Measurements from ENCODE around the gene CEP192. TPM values are rescaled to one million over a fixed set of nuclear protein-coding genes. Genes with fewer than 3 reads are reported as not detected.
"Not testable (repeated sequence)": the region's sequence is repeated elsewhere in the genome, so short reads cannot be mapped to it uniquely, and the experiment has no call there.

CEP192 gene
- total RNA-seq, 4 donors from 2014 or later, result 16.5 to 41.2 (median 30.0) TPM

DNA sequence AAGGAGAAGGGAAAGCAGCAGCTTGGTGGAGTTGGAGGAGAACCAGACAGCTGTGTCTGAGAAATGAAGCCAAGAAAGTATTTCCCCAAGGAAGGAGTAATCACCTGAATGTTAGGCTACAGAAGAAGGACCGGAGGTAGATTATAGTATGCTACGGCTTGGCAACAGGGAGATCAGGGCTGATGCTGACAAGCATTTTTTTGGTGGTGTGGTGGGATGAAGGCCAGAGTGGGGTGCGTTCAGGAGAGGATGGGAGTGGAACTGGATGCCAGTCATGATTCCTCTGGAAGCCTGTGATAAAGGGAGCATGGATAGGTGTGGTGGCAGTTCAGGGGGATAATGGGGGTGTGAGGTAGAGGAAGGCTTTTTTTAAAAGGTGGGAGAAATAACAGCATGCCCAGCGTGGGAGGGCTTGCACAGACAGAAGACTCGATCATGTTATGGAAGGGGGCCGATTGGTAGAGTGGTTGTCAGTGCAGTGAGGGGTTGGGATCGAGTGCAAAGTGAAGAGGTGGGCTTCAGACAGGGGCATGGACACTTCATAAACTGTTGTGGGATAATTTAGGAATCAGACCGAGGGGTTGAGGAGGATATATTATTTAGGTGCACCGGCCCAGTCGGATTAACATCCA lies 5.6 kb downstream of the CEP192 start:
- Histone ChIP-seq H3K4me1 (peaks cover 0 to 40% (median 8%) of the 10 kb centered on the region in 4 donors), H3K27me3 (no peaks in the 10 kb centered on the region), H3K36me3 (peaks cover 0 to 11% (median 0%) of the 10 kb centered on the region in 3 donors), H3K4me3 (no peak overlapping the region), H3K9me3 (no peaks in the 10 kb centered on the region), H3K27ac (no peak overlapping the region)
- no peak for DNase-seq (ENCODE audit: low spot score in 2 of 2)
- TF ChIP-seq EP300 (IDR thresholded peaks at IDR 0.05) (no peak), POLR2A (IDR thresholded peaks at IDR 0.05) (no peak)
- TF ChIP-seq, protein P1, sequence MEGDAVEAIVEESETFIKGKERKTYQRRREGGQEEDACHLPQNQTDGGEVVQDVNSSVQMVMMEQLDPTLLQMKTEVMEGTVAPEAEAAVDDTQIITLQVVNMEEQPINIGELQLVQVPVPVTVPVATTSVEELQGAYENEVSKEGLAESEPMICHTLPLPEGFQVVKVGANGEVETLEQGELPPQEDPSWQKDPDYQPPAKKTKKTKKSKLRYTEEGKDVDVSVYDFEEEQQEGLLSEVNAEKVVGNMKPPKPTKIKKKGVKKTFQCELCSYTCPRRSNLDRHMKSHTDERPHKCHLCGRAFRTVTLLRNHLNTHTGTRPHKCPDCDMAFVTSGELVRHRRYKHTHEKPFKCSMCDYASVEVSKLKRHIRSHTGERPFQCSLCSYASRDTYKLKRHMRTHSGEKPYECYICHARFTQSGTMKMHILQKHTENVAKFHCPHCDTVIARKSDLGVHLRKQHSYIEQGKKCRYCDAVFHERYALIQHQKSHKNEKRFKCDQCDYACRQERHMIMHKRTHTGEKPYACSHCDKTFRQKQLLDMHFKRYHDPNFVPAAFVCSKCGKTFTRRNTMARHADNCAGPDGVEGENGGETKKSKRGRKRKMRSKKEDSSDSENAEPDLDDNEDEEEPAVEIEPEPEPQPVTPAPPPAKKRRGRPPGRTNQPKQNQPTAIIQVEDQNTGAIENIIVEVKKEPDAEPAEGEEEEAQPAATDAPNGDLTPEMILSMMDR (IDR thresholded peaks at IDR 0.05), result no peak
- 74 to 76% methylated on average over 10 of the region's 10 CpGs for WGBS, 2 donors

DNA sequence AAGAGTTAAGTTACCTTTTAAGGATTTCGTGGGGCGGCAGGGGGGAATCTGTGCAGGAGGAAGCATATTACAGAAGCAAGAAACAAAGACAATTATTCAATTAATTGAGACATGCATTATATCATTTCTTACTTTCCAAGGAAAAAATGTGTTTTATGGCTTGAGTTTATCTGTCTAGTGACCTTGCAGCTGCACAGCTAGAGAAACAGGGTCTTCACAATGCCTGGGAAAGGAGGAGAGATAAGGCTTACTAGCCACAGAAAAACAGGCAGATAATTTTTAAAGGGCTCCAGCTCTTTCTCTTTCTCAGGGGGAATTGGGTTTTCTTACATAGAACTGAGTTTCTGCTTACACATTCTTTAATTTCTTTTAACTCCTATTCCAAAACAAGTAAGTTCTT lies 6.2 kb downstream of the CEP192 start:
- WGBS, 2 donors, result 72 to 75% methylated on average over 2 of the region's 2 CpGs
- not testable (repeated sequence) for H3K4me3 ChIP-seq; DNase-seq (ENCODE audit: low spot score in 2 of 2); H3K27ac ChIP-seq; H3K27me3 ChIP-seq; H3K9me3 ChIP-seq
- Histone ChIP-seq H3K4me1 (peaks cover 0 to 35% (median 3%) of the 10 kb centered on the region in 4 donors), H3K36me3 (peaks cover 0 to 14% (median 0%) of the 10 kb centered on the region in 3 donors)

DNA sequence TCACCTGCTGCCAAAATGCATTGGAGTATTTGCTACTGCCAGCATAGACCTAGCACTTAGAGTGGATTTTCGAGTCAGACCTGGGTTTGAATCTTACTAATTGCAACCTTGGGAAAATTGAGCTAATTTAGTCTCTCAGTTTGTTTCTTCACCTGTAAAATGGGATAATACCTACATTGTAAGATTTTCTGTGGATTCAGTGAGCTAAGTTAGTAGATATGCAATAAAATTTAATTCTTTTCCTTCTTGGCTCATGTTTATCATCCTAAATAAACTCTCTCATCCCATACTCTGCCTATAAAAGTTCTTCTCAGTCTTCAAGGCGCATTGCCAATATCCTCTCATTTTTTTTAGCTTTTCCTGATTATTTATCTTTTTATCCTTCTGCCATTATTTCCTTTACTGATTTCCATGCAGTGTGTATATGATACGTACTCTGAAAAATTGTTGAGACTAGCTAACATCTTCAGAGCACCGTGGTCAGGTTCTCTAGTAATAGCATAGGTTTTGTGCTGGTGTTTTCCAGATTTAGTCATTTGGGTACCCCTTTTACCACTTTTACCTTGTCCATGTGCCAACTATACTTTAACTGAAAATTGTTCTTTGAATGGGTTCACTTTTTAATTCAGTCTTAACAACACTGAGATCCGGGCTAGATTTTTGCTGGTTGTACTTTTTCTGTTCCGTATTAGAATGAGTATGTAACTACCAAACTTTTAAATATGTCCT lies 7.3 kb downstream of the CEP192 start:
- no peak overlapping the region for H3K27ac ChIP-seq
- H3K36me3 ChIP-seq, result peaks cover 0 to 14% (median 0%) of the 10 kb centered on the region in 3 donors
- H3K9me3 ChIP-seq, result no peaks in the 10 kb centered on the region
- no peak overlapping the region for H3K4me3 ChIP-seq
- H3K27me3 ChIP-seq, result no peaks in the 10 kb centered on the region
- whole genome bisulfite sequencing, 2 donors, result 85 to 88% methylated on average over 6 of the region's 6 CpGs
- TF ChIP-seq EP300 (IDR thresholded peaks at IDR 0.05), result no peak
- no peak for TF ChIP-seq POLR2A (IDR thresholded peaks at IDR 0.05)
- TF ChIP-seq, protein P1 (IDR thresholded peaks at IDR 0.05), result no peak
- H3K4me1 ChIP-seq, result peaks cover 0 to 23% (median 0%) of the 10 kb centered on the region in 4 donors
- no peak for DNase-seq (ENCODE audit: low spot score in 2 of 2)

DNA sequence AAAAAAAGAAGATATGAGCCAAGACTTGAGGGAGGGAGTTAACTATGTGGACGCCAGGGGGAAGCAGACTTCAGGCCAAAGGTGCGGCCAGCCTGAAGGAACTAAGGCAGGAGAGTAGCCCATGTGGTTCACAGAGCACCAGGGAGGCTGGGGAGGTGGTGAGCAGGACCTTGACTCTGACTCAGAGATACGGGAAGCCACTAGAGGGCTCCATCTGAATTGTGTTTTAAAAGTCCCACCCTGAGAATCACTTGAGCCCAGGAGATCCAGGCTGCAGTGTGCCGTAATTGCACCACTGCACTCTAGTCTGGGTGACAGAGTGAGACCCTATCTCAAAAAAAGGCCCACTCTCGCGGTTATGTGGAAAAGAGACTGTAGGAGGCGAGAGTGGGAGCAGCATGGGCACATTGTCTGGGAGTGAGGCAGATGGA lies 12.3 kb downstream of the CEP192 start:
- Histone ChIP-seq H3K4me1 (peaks cover 0 to 22% (median 0%) of the 10 kb centered on the region in 4 donors), H3K36me3 (peaks cover 0 to 24% (median 0%) of the 10 kb centered on the region in 3 donors), H3K27me3 (no peaks in the 10 kb centered on the region), H3K27ac (no peak overlapping the region), H3K4me3 (no peak overlapping the region), H3K9me3 (no peaks in the 10 kb centered on the region)
- WGBS, 2 donors, result 68 to 72% methylated on average over 7 of the region's 7 CpGs
- DNase-seq (ENCODE audit: low spot score in 2 of 2), result no peak
- TF ChIP-seq, protein P1 (IDR thresholded peaks at IDR 0.05), result no peak
- TF ChIP-seq EP300 (IDR thresholded peaks at IDR 0.05) (no peak), POLR2A (IDR thresholded peaks at IDR 0.05) (no peak)

DNA sequence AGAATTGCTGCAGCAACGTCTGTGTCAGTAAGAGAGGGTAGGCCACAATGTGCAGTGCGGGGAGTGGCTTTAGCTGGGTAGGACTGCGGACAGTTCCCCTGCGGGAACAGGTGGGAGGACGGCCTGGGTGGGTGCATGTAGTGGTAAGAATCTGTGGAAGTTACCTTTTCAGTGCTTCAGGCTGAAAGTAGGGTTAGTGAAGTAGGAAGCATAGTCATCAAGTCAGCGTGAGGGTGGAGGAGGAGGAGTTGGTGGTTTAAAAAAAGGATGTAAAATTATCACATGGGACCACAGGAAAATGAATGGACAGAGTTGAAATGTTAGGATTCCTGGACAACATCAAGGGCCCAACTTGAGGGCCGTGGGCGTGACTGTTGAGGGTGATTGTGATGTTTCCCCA lies 13.2 kb downstream of the CEP192 start:
- Histone ChIP-seq H3K9me3 (no peaks in the 10 kb centered on the region), H3K4me3 (no peak overlapping the region), H3K36me3 (peaks cover 0 to 33% (median 0%) of the 10 kb centered on the region in 3 donors), H3K27ac (no peak overlapping the region), H3K4me1 (peaks cover 0 to 13% (median 0%) of the 10 kb centered on the region in 4 donors), H3K27me3 (no peaks in the 10 kb centered on the region)
- WGBS, 2 donors, result 87 to 94% methylated on average over 8 of the region's 8 CpGs
- TF ChIP-seq POLR2A (IDR thresholded peaks at IDR 0.05) (no peak), EP300 (IDR thresholded peaks at IDR 0.05) (no peak)
- TF ChIP-seq, protein P1 (IDR thresholded peaks at IDR 0.05), result no peak
- no peak for DNase-seq (ENCODE audit: low spot score in 2 of 2)

Measured in tibial nerve (tissue), 4 donors.